Parathyroid adenoma (tissue), 2 donors: ENCODE data around the gene RIPOR2.
"Not testable (repeated sequence)": the region's sequence is repeated elsewhere in the genome, so short reads cannot be mapped to it uniquely, and the experiment has no call there.

ENCODE experiments used
- H2AFZ ChIP-seq: fragments of 300-600 bp; sonication (generic); one replicate; pipeline ENCODE4 v1.7.0; 2017; ENCODE audit warnings: antibody characterized with exemption, mild to moderate bottlenecking
- H3K27ac ChIP-seq: fragments of 300-600 bp; sonication (generic); one replicate; pipeline ENCODE4 v1.7.0; 2017
- H3K27me3 ChIP-seq: fragments of 300-600 bp; sonication (generic); one replicate; pipeline ENCODE4 v1.7.0; 2017; ENCODE audit warnings: low read length; ENCODE audit not compliant: control insufficient read depth, insufficient read depth
- H3K36me3 ChIP-seq: fragments of 300-600 bp; sonication (generic); one replicate; pipeline ENCODE4 v1.7.0; 2017; ENCODE audit warnings: low read length; ENCODE audit not compliant: control insufficient read depth, insufficient read depth
- H3K4me1 ChIP-seq: fragments of 300-600 bp; sonication (generic); one replicate; pipeline ENCODE4 v1.7.0; 2017; ENCODE audit warnings: control low read depth
- H3K4me2 ChIP-seq: fragments of 300-600 bp; sonication (generic); one replicate; pipeline ENCODE4 v1.7.0; 2017; ENCODE audit warnings: low read length
- H3K4me3 ChIP-seq: fragments of 300-600 bp; sonication (generic); one replicate; pipeline ENCODE4 v1.7.0; 2017; ENCODE audit warnings: low read depth, low read length
- H3K79me2 ChIP-seq: fragments of 300-600 bp; sonication (generic); one replicate; pipeline ENCODE4 v1.7.0; 2017; ENCODE audit warnings: control low read depth
- H3K9ac ChIP-seq: fragments of 300-600 bp; sonication (generic); one replicate; pipeline ENCODE4 v1.7.0; 2017; ENCODE audit warnings: mild to moderate bottlenecking
- H3K9me3 ChIP-seq: fragments of 300-600 bp; sonication (generic); one replicate; pipeline ENCODE4 v1.7.0; 2017; ENCODE audit warnings: low read length; ENCODE audit not compliant: control insufficient read depth
- TF ChIP-seq, protein P1 (sequence below): fragments of 300-600 bp; sonication (generic); IDR thresholded peaks from one replicate; pipeline ENCODE4 v1.7.0; 2017; ENCODE audit warnings: antibody characterized with exemption, mild to moderate bottlenecking
- donor health status: primary hyperparathyroidism.

Gene RIPOR2

DNA sequence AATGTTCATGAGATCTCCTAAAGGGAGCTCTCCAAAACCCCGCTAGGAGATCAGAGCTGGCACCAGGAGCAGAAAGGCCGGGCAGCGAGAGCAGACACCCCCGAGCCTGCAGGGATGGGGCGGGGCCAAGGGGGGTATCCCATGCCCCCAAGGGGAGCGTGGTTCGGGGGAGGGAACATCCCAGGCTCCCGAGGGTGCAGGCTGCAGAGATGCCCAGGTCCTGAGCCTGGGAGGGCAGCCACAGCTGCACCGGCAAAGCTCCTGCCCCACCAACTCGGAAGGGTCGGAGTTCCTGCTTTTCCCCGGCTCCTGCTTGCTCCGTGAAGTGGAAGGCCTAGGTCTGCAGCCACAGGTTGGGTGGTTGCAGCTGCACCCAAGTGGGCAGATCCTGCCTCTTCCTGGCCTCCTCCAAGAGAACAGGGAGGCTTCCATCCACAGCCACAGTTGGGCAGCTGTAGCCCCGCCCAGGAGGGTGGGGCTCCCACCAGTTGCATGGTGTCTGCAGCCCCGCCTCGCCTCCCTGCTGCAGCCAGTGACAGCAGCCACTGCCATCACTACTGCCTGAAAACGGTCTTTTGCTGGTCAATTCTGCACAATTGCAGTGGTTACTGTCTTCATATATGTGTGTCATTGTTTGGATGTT, 174.4 kb downstream of the RIPOR2 start:
- TF ChIP-seq, protein P1, sequence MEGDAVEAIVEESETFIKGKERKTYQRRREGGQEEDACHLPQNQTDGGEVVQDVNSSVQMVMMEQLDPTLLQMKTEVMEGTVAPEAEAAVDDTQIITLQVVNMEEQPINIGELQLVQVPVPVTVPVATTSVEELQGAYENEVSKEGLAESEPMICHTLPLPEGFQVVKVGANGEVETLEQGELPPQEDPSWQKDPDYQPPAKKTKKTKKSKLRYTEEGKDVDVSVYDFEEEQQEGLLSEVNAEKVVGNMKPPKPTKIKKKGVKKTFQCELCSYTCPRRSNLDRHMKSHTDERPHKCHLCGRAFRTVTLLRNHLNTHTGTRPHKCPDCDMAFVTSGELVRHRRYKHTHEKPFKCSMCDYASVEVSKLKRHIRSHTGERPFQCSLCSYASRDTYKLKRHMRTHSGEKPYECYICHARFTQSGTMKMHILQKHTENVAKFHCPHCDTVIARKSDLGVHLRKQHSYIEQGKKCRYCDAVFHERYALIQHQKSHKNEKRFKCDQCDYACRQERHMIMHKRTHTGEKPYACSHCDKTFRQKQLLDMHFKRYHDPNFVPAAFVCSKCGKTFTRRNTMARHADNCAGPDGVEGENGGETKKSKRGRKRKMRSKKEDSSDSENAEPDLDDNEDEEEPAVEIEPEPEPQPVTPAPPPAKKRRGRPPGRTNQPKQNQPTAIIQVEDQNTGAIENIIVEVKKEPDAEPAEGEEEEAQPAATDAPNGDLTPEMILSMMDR: no peak
- Histone ChIP-seq H3K27me3 (no peaks in the 10 kb centered on the region), H3K4me3 (no peak overlapping the region), H3K9me3 (no peaks in the 10 kb centered on the region), H3K4me1 (peaks cover 9% of the 10 kb centered on the region), H3K4me2 (no peak overlapping the region), H3K27ac (no peak overlapping the region), H3K9ac (no peak overlapping the region), H2AFZ (no peak overlapping the region), H3K79me2 (no peaks in the 10 kb centered on the region), H3K36me3 (no peaks in the 10 kb centered on the region)

DNA sequence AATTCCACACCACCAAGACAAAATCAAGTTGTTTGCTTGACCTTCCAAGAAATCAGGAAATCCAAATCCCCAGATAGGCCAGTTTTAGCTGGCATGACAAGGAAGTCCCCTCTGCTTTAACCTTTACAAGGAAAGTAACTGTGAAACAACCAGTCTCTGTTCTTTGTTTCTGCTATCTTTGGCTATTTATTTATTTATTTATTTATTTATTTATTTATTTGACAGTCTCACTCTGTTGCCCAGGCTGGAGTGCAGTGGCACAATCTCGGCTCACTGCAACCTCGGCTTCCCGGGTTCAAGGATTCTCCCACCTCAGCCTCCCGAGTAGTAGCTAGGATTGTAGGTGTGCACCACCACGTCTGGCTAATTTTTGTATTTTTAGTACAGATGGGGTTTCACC, 175.6 kb downstream of the RIPOR2 start:
- Histone ChIP-seq H3K4me1 (peaks cover 9% of the 10 kb centered on the region), H3K27me3 (no peaks in the 10 kb centered on the region), H3K4me2 (no peak overlapping the region), H3K36me3 (no peaks in the 10 kb centered on the region), H3K9me3 (no peaks in the 10 kb centered on the region), H2AFZ (no peak overlapping the region), H3K4me3 (no peak overlapping the region), H3K9ac (no peak overlapping the region), H3K79me2 (no peaks in the 10 kb centered on the region), H3K27ac (no peak overlapping the region)
- TF ChIP-seq, protein P1: no peak

DNA sequence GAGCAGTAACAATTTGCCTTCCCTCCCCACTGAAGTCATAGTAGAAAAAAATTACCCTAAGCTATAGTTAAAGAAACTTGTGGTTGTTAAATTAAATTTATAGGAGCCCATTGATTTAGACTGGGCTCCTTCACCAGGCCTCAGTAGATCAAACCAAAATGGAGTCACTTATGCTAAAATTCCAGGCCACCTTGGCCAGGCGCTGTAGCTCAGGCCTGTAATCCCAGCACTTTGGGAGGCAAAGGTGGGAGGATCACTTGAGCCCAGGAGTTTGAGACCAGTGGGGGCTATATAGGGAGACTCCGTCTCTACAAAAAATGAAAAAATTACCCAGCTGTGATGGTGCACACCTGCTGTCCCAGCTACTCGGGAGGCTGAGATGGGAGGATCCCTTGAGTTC, 176.0 kb downstream of the RIPOR2 start:
- Histone ChIP-seq H3K9me3 (no peaks in the 10 kb centered on the region), H2AFZ (no peak overlapping the region), H3K79me2 (no peaks in the 10 kb centered on the region), H3K4me2 (no peak overlapping the region), H3K4me1 (peaks cover 9% of the 10 kb centered on the region), H3K36me3 (no peaks in the 10 kb centered on the region), H3K27me3 (no peaks in the 10 kb centered on the region), H3K27ac (no peak overlapping the region), H3K9ac (no peak overlapping the region), H3K4me3 (no peak overlapping the region)
- TF ChIP-seq, protein P1: no peak

DNA sequence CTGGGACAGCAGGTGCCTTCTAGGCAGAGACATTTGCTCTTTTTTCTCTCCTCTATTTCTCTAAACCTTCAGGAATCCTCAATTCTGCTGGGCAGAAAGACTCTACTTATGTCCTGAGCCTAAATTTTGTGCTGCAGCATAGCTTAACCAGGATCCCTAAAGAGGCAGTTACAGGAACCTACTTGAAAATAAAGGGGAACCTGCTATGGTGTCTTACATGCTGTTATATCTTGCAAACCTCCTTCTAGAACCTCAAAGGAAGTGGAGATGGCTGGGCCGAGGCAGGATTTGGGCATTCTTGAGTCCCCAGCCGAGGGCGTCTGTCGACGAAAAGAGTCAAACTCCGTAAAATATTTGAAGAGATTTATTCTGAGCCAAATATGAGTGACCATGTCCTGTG, 178.1 kb downstream of the RIPOR2 start:
- H3K27ac ChIP-seq: no peak overlapping the region
- peak overlapping the region; percentile 14 for H3K4me2 ChIP-seq
- TF ChIP-seq, protein P1: no peak
- H3K79me2 ChIP-seq: no peaks in the 10 kb centered on the region
- no peaks in the 10 kb centered on the region for H3K36me3 ChIP-seq
- peaks cover 9% of the 10 kb centered on the region for H3K4me1 ChIP-seq
- no peaks in the 10 kb centered on the region for H3K9me3 ChIP-seq
- no peak overlapping the region for H3K9ac ChIP-seq
- no peak overlapping the region for H3K4me3 ChIP-seq
- H3K27me3 ChIP-seq: no peaks in the 10 kb centered on the region
- peak overlapping the region; percentile 12 for H2AFZ ChIP-seq

DNA sequence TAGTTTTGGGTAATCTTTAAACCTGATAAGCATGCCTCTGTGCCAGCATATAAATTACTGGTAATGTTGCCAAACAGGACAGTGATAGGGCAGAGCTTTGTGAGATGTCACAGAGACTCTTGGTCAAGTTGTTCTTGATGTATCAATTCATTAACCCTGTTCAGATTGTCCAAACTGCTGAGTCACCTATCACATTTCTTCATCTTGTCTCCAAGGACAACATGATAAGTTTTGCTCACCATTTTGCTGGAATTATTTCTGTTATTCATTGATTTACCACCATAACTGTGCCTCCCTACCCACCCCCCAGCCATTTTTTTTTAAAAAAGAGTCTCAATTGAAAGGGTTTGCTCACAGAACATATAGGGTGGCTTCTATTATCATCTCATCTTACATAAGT, 180.5 kb downstream of the RIPOR2 start:
- H3K36me3 ChIP-seq: no peaks in the 10 kb centered on the region
- no peak overlapping the region for H3K9ac ChIP-seq
- H3K27ac ChIP-seq: no peak overlapping the region
- peaks cover 9% of the 10 kb centered on the region for H3K4me1 ChIP-seq
- no peaks in the 10 kb centered on the region for H3K27me3 ChIP-seq
- H3K4me2 ChIP-seq: no peak overlapping the region
- no peaks in the 10 kb centered on the region for H3K9me3 ChIP-seq
- H3K4me3 ChIP-seq: no peak overlapping the region
- H3K79me2 ChIP-seq: no peaks in the 10 kb centered on the region
- no peak overlapping the region for H2AFZ ChIP-seq
- TF ChIP-seq, protein P1: no peak

DNA sequence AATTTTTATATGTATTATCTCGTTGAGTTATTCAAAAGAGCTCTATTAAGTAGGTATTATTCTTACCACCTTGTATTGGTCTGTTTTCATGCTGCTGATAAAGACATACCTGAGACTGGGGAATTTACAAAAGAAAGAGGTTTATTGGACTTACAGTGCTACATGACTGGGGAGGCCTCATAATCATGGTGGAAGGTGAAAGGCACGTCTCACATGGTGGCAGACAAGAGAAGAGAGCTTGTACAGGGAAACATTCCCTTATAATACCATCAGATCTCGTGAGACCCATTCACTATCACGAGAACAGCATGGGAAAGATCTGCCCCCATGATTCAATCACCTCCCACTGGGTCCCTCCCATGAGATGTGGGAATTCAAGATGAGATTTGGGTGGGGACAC, 181.4 kb downstream of the RIPOR2 start:
- H3K4me2 ChIP-seq, H3K27me3 ChIP-seq: not testable (repeated sequence)

More for the DNA sequence above, 181.4 kb downstream of the RIPOR2 start:
- H3K9me3 ChIP-seq, H3K79me2 ChIP-seq, H3K36me3 ChIP-seq, H3K27ac ChIP-seq, H3K4me1 ChIP-seq, H3K9ac ChIP-seq, H3K4me3 ChIP-seq, H2AFZ ChIP-seq: not testable (repeated sequence)
